ENCODE data around the gene SYT3.

The SYT3 gene

DNA sequence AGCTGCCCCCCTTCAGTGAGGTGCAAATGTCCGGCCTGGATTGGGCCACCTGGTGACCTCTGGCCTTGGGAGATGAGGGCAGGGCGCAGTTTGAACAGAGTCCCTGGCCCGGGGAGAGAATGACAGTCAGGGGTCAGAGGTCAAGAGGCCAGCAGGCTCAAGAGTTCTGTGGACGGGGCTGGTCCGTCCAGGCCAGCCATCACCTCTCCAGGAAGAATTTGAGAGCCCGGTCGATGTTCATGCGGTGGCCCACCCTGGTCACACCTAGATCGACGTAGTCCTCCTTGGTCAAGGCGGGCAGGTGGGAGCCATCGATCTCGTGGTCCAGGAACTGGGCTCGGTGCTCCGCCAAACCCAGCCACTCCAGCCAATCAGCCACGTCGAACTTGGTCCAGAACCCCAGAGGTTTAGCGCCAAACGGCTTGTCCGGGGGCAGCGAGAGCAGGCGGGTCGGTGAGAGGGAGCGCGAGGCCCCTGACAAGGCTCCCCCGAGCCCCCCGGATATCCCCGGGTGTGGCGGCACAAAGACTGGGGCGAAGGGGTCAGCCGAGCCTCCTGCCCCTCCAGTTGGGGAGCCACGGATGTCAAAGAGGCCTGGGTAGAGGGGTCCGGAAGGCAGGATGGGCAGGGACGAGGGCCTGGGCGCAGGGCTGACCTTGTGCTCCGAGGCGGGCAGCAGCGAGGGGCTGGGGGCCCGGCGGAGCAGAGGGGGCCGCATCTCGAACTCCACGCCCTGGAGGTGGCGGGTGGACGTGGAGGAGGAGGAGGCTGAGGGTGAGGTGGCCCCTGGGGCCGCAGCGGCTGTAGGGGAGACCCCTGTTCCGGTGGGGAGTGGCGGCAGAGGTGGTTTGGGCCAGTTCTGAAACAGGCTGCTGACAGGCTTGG lies 22.3 kb upstream of the SYT3 start:
- DNase-seq (ENCODE audit: low read depth), result no peak

DNA sequence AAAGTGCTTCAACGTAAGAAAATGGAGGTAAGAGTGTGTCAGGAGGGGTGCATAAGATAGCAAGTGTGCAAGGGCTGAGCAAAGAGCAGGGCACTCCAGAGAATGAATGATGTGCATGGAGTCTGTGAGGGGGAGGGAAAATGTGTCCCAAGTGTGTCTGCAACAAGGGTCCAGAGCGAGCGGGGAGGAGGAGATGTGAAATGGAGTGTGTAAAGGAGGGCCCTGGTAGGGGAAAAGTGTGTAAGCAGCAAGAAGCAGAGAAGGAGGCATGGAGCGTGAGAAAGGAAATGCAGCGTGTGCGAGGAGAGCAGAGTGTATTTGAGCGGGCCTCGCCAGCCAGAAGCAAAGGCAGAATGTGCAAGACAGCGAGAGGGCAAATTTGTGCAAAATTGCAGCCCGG lies 21.3 kb upstream of the SYT3 start:
- no peak for DNase-seq (ENCODE audit: low read depth)

DNA sequence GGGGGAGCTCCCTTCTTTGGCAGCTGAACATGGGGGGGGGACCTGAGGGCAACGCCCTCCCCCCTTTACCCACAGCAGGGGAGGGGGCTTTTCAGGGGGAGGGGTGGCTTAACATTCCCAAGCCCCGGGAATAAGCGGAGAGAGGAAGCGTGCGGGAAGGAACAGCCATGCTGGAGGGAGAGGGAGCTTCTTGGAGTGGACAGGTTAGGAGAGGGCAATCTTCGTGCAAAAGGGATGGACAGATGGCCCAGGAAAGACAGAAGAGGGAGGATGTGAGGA lies 20.3 kb upstream of the SYT3 start:
- no peak for DNase-seq (ENCODE audit: low read depth)

DNA sequence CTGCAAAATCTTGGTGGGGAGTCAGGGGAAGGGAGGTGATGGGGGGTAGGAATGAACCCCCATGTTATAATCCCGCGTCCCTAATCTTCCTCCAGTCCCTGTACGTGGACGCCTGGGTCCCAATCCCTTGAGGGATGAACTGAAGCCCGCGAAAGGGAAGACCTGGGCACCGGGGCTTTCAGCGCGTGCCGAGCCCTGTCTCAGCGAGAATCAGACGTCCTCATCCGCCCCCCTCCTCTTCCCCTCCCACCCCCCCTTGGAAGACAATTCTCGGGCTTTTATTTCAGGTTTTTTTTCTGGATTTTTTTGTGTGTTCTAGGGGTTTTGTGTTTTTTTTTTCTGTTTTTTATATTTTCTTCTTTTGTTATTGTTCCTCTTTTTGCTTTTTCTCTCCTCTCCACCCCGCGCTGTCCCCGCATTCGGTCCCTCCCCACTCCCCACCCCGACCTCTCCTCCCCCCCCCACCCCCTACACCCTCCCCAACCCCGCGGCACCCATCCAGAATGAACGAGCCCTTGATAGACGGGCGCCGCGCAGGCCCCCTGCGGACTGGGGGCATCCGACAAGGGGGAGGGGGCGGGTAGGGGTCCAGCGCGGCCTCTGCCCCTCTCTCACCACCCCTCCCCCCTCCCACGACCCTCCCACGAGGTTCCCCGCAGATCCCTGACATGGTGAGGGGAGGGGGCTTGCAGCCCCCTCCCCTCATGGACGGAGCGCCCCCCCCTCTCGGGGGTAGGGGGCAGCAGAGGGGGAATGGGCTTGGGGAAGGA lies 19.8 kb upstream of the SYT3 start:
- DNase-seq (ENCODE audit: low read depth), result no peak

DNA sequence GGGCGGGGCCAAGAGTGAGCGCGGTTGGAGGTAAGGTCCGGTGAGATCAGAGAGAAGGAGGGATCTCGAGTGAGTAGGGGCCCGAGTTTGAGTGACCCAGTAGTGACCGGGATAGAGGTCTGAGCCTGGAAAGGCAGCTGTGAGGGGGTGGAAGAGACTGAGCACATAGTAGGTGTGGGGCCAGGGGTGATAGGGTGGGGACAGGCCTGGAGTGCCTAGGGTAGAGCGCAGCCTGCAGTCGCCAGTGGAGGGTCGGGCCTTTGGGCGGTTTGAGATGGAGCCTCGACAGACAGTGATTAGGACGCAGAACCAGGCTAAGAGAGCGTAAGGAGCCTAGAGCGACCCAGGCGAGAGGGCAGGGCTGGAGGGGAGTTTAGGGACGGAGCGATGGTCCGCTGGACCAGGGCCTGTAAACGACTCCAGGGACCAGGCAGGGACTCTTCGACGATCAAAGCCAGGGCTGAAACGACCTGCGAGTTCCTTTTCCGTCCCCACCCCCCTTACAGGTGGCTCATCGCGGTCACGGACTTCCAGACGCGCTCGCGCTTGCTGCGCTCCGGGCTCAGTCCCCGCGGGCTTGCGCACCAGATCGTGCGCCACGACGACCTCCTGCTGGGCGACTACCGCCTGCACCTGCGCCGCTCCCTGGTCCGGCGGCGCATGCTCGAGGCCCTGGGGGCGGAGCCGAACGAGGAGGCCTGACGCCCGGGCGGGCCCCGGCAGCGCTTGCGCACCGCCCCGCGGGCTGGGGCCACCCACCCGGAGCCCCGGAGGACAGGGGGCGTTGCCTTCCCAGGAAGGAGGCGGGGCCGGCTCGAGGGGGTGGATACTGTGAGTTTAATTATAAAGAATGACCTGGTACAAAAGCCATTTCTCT lies 19.0 kb upstream of the SYT3 start:
- DNase-seq (ENCODE audit: low read depth), result peak; percentile 9

DNA sequence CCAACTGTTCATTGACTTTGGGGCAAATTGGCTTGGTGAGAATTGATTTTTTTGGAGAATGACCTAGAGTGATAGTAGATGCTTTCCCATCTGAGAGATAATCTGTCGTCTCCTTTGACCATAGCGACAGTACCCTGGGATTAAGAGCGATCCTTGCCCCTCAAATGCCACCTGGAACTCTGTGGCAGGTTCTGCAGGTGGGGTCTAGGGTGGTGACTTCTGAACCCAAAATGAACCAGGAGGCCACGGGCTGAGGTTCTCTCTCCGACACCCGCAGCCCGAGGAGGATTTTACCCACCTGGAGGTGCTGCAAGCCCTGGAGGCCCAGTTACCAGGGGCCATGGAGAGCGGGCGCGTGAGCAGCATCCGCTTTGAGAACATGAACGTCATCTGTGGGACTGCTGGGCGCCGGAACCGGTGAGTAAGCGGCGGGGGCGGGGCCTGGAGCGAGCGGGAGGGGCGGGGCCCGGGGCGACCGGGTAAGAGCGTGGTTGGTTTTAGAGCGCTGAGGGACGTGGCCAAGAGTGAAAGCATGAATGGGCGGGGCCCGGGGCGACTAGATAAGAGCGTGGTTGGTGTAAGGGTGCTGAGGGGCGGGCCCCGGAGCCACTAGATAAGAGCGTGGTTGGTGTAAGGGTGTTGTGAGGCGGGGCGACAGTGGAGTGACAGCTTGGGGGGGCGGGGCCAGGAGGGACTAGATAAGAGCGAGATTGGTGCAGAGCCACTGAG lies 18.2 kb upstream of the SYT3 start:
- peak; percentile 87 for DNase-seq (ENCODE audit: low read depth)

DNA sequence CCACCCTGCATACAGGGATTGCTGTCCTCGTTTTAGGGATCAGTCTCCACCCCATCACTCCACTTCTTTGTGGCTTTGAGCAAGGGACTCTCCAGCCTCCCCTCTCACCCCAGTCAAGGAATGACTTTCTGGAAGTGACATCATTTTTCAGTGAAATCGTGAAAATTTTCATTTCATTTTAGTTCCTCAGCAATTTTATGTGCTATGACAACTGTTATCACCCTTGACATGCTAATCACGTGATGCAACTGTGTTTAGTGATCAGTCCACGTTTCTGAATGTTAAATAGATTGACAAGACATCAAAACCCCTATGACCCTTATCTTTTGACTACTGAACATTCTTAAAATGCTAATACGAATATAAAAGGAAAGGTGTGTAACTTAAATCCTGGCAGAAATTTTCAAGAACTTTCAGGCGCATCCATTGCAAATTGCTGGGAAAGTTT lies 17.6 kb upstream of the SYT3 start:
- DNase-seq (ENCODE audit: low read depth), result no peak

DNA sequence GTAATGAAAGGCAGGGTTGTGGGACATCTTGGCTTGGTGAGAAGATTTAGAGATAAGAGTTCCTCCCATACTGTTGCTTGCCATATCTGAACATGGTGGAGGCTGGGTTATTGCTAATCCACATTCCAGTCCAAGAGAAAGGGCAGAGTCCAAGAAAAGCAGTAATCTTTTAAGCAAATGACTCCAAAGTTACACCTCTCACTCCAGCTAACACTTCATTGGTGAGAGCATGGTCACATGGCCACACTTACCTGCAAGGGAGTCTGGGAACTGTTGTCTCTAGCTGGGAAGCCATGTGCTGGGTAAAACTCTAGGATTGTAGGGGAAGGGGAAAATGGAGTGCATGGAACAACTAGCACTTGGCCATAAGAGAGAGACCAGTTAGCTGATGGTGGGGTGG lies 15.2 kb upstream of the SYT3 start:
- no peak for DNase-seq (ENCODE audit: low read depth)

DNA sequence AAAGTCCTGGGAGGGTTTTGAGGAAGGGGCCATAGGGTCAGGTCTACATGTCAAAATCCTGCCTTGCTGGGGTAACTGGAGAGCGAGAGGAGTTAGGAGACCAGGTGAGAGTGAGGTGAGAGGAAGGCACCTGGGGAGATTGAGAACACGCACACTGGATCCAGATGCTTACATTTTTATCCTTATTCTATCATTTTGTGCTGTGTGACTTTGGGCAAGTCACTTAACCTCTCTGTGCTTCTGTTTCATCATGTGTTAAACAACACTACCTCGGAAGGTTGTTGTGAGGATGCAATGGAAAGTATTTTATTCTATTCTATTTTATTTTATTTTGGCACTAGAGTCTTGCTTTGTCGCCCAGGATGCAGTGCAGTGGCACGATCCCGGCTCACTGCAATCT lies 13.0 kb upstream of the SYT3 start:
- DNase-seq (ENCODE audit: low read depth), result no peak

DNA sequence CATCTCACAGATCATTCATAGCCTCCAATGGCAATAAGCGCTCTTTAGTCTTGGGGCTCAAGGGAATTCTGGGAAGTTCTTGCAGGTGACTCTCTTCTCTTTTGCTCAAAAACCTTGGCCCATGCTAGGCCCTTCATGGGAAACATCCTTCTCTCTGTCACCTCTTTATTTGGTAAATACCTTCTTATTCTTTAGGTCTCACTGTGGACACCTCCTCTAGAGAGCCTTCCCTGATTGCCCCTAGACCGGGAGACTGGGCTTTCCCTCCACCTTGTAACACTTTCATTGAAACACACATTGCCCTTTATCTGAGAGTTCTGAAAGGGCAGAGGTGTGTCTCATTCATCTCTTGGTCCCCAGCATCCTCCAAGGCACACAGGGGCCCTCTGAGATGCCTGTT lies 11.5 kb upstream of the SYT3 start:
- DNase-seq (ENCODE audit: low read depth), result no peak

DNA sequence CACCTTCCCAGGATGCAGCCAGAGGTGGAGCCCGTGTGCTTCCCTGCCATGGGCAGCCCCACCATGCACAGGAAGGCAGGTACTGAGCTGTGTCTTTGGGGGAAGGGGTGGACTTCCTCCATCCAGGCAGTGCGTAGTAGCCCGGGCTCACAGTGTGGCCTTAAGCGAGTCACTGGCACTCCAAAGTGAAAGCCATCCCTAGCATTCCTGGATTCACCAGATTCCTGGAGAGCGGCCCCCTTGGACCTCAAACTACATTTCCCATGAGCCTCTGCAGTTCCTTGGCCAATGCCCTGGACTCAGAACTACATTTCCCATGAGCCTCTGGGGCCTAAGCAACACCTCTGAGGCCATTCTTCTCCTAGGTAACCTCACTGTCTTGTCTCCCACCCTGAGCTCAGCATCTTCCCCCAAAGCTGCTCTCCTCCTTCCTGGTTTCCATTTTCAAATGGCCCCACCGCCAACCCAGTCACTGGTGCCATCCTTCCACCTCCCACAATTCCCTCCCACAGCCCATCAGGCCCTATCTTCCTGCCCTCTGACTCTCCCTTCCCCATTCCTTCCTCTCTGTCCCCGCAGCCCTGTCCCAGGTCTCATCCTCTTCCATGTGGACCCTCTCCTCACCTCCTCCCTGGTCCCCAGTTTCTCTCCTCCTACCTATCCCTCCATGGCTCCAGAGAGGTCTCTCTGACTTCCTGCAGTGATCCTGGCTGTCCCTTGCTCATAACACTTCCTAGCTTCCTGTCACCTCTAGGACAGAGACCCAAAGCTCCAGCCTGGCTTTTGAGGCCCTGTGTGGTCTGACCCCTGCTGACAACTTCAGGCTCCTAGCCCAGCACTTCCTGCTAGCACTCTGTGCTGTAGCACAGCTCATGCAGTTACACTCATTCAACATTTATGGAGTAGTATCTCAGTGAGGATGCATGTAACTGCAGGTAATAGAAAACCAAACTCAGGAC lies 10.0 kb upstream of the SYT3 start, which contains the start of gene C19orf81:
TSS of gene C19orf81 (plus strand) at position 13 of the 959 bp plus-strand sequence. CDS start at position 13, 0 bp downstream.
- DNase-seq (ENCODE audit: low read depth), result no peak

DNA sequence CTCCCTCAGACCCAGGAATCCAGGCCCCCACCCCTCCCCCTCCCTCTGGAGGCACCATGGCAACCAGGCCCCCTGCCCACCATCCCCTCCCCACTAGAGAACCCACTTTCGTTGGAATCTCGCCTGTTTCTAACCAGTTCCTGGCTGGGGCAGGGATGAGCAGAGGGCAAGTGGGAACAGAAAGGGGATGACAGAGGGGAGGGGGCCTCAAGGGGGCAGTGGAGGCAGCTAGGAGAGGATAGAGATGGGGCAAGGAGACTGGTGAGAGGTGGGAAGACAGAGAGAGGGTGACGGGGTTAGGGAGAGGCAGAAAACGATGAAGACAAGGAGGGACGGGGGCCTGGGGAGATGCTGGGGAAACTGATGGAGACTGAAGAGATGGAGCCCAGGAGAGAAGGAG lies 9.0 kb upstream of the SYT3 start:
- DNase-seq (ENCODE audit: low read depth), result no peak

DNA sequence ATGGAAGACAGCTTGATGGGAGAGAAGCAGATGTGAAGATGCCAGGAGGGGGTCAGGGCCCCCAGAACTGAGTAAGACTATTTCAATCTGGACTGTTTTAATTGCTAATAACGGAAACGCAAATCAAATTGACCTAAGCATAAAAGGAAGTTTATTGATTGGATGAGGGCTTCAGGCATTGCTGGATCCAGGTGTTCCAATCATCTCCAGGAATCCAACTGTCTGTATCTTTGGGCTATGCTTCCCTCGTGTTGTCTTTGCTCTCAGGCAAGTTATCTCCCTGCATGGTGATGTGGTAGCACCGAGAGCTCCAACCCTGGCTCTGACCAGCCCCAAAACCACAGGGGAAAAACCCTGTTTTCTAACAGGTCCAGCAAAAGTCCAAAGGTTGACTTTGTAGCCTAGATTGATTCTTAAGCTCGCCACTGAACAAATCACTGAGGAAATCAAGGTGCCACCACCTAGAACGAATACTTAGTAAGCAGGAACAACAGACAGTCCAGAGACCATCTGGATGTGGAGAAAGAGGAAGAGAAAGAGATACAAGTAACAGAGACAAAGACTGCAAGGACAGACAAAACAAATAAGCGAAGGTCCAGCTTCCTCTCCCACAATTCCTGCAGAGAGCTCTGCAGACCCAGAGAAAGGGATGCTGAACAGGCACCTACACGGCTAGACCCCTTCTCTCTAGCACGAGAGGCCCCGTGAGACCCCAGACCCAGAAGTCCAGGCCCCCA lies 8.4 kb upstream of the SYT3 start:
- no peak for DNase-seq (ENCODE audit: low read depth)

DNA sequence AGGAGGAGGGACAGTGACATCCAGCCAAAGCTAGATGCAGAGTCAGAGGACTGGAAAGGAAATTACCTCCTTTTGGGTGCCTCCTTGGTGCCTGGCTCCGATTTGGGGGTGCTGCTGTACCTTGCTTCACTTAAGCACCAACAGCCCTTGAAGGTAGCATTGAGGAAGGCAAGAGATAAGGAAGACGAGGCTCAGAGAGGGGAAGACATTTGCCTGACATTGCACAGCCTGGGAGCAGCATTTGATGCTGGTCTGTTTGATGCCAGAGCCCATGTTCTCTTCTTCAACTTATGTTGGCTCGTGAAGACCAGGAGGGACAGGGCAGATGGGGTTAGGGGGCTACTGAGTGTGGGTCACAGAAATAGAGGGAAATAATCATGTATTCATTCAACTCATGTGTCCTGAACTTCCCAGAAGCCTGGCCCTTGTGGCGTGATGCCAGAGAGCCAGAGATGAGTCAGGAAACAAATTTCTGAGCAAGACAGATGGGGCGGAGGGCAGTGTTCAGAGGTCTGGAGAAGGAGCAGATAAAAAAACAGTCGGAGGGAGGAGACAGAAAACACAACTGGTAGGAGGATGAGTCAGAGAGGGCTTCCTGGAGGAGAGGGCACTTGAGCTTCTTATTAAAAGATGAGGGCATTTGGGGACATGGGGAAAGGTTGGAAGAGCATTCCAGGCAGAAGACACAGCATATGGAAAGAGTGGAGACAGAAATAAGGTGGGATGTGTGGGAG lies 6.6 kb upstream of the SYT3 start:
- peak; percentile 24 for DNase-seq (ENCODE audit: low read depth)

DNA sequence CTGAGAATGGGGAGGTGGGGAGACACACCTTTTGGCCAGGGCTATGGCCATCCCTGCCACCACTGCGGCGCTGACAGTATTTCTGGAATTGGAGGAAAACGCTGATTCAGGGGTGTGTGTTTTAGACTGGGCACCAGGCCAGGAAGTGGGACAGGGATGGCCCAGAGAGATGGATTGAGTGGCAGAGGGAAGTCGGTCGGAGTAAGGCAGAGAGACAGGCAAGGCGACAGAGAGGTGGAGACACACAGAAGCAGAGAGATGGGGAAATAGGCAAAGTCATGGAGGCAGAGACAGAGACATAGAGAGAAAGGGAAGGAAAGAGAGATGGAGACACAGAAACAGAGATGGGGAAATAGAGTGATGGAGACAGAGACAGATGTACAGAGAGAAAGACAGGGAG lies 5.4 kb upstream of the SYT3 start:
- no peak for DNase-seq (ENCODE audit: low read depth)

DNA sequence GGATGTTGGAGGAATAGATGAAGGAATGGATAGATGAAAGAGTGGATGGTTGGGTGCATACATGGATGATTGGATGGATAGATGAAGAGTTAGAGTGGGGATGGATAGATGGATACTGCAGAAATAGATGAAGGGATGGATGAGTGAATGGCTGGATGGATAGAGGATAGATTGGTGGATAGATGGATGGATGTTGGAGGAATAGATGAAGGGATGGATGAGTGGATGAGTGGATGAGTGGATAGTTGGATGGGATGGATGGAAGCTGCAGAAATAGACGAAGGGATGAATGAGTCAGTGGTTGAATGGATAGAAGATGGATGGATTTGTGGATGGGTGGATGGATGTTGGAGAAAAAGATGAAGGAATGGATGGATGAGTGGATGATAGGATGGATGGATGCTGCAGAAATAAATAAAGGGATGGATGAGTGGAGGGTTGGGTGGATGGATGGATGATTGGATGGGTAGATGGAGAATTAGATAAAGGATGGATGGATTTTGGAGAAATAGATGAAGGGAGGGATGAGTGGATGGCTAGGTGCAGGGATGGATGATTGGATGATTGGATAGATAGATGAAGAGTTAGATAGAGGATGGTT lies 4.7 kb upstream of the SYT3 start:
- DNase-seq (ENCODE audit: low read depth), result no peak

DNA sequence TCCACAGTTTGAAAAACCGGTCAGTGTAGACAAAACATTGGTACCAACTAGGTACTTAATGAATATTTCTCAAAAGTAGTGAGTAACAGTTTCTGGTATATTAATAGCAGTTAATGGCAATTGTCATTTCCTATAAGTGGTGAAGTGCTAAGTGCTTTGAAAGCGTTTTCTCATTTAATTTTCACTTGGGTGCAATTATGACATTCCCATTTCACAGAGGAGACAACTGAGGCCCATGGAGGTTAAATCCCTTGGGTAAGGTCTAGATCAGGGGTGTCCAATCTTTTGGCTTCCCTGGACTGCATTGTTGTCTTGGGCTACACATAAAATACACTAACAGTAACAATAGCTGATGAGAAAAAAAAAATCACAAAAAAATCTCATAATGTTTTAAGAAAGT lies 687 bp upstream of the SYT3 start:
- DNase-seq (ENCODE audit: low read depth), result no peak

DNA sequence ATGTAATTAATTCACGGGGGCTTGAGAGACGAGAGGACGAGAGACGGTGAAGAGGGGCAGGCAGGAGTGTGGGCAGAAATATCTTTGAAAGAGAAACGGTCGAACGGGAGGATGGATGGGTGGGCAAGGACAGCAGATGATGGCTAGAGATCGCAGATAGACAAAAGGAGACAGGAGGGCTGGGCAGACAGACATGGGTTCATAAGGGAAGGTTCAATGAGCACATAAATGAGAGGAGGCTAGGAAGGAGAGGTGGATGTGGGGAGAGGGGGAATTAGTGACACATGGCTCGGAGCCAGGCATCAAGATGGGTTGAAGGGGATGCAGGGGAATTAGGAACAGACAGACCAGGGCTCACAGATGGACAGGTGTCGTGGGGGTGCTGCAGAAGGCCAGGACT lies 1.1 kb downstream of the SYT3 start:
- DNase-seq (ENCODE audit: low read depth), result no peak

All from stromal cell of bone marrow (primary cell).